ENCODE results near the gene SPSB1.

SPSB1 gene

DNA sequence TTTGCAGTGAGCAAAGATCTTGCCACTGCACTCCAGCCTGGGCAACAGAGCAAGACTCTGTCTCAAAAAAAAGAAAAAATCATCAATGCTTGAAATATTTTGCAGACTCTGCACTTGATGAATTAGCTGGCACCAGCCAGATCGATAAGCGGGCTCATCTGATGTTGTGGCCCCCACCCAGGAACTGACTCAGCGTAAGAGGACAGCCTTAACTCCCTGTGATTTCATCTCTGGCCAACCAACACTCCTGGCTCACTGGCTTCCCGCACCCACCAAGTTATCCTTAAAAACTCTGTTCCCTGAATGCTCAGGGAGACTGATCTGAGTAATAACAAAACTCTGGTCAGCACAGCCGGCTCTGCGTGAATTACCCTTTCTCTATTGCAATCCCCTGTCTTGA lies 98.9 kb downstream of the SPSB1 start:
- no peak for DNase-seq (ENCODE audit: low read depth)

DNA sequence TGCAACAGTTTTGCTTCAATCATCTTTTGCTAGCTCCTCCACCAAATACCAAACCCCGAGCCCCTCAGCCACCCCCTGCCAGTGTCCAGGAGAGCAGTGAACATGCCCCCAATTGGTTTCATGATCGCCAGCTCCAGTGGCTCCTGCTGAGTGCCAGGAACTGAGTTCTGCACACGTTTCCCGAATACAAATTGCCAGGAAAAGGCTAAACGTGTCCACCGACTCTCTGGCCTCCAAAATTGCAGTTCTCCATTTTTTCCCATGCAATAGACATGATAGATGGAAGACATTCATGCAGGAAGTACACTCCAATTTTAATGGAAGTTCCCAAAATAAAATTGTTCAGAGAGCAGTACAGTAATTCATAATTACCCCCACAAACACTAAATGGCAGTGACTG lies 101.3 kb downstream of the SPSB1 start:
- no peak for DNase-seq (ENCODE audit: low read depth)

DNA sequence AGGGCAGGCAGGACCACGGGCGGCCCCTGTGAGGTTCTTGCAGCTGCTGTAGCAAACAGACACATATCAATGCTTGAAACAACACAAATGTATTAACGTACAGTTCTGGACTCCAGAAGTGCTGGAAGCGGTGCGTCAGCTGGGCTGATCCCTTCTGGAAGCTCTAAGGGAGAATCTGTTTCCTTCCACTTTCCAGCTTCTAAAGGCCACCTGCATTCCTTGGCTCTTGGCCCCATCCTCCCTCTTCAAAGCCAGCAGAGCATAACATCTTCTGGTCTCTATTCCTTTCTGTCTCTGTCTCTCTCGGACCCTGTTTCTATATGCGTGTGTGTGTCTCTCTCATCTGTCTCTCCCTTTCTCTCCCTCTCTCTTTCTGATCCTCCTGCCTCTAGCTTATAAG lies 102.3 kb downstream of the SPSB1 start:
- DNase-seq (ENCODE audit: low read depth), result no peak

DNA sequence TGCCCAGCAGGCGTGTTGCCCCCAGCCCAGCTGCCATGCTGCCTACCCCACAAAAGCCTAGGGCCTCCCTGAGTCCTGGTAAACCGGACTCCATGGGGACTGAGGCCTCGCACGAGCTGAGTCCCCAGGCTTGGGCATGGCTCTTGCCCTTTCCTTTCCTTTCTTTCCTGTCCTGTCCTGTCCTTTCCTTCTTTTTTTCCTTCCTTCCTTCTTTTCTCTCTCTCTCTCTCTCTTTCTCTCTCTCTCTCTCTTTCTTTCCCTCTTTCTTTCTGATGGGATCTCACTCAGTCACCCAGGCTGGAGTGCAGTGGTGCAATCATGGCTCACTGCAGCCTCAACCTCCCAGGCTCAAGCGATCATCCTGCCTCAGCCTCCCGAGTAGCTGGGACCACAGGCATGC lies 104.4 kb downstream of the SPSB1 start:
- no peak for DNase-seq (ENCODE audit: low read depth)

DNA sequence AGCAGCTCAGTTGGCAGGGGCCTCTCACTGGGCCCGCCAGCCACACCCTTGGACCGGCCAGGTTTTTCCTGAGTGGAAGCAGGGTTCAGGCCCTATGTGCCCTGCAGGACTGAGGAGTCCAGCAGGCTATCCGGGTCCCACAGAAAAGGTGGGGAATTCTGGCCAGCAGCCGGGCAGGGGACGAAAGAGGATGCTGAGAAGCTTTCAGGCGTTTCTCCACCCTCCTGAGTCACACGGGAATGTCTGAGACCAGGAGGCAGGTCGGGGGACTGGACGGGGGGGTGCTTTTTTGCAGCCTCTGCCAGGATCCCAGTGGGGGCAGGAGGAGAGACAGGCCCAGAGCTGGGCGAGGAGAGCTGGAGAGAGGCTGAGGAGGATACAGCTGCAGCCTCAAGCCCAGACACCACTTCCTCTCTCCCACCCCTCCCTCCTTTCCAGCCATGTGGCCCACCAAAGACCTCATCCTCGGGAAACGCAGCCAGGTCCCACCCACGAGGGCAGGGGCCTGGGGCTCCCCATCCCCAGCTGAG lies 105.4 kb downstream of the SPSB1 start:
- DNase-seq (ENCODE audit: low read depth), result no peak

DNA sequence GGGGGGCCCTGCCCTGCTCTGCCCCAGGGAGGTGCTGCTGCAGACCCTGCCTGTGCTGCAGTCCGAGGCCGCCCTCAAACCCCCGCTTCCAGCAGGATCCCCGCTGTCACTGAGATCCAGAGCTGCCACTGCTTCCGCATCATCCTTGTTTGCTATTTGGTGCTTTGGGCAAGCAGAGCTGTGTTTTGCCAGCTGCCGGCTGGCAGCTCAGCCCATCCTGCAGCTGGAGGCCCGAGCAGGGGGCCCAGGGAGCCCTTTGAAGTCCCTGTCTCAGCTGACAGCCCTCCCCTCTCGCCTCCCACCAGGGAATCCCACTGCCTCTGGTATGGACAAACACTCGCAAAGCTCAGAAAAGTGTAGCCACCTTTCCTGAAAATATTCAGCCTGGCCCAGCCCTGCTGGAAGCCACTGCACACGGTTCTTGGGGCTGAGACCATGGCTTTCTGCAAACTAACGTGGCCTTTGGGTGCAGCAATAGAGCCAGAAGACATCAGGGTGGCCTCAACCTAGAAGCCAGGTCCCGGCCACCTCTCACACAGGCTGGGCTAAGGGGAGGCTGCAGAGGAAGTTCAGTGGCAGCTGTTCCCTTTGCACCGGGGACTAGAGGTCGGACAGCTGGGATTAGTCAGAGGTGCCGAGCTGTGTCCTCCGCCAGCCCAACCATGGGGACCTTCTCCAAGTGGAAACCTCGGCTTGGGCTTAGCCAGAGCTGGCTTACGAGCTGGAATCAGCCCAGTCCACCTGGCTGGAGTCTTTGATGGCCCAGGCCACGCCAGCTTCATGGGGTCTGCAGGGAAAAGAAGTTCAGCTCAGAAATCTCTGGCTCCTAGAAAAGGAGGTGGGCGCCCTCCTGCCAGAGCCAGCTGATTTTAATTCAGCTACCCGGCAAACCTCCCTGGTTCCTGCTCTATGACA lies 107.1 kb downstream of the SPSB1 start:
- DNase-seq (ENCODE audit: low read depth), result no peak

DNA sequence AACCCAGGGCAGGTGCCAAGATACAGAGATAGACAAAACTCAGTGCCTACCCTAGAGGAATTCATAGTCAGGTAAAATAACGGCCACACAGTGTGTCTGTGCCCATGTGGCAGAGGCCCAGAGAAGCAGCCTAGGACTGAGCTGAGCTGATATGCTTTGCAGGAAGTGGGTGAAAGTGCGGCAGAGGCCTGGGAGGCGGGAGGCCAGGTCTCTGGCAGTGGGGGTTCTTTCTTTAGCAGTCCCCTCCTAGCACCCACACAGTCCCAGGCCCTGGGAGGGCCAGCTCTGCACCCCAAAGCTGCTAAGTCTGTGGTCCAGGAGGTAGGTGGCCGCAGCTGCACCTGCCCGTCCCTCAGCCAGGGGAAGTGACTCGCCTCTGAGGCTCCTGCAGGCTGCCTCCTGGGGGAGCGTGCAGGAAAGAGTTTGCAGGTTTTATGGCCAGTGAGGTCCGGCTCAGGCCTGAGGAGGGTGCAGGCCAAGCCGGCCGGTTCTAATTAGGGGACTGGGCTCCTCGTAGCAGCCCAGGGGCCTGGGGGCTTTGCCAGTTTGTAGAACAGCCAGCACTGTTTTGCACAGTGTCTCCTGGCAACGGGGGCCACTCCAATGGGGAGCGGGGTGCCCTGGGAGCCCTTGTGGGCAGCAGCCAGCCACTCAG lies 107.9 kb downstream of the SPSB1 start:
- no peak for DNase-seq (ENCODE audit: low read depth)

DNA sequence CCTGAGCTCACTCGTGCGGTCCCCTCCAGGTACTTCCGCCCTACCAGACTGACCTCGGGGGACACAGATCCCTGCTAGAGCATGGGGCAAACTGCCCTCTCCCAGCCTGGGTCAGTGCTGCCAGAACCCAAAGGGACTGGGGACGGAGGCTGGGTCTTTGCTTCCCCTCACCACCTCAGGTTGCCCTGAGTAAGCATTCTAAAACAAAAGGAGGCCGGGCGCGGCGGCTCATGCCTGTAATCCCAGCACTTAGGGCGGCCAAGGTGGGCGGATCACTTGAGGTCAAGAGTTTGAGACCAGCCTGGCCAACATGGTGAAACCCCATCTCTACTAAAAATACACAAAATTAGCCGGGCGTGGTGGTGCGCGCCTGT lies 108.4 kb downstream of the SPSB1 start:
- DNase-seq (ENCODE audit: low read depth), result no peak

DNA sequence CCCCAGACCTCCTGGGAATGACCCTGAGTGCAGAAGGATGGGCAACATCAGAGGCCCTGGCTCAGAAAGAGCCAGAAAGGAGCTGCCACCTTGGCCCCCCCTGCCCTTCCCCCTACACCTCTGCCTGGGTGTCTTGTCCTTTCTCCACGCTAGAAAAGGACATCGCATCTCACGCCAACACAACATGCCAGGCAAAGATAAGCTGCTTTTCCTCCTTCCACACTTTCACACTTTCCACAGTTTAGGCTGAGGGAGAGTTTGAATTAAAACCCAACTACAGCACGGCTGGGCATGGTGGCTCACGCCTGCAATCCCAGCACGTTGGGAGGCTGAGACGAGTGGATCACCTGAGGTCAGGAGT lies 109.5 kb downstream of the SPSB1 start:
- DNase-seq (ENCODE audit: low read depth), result no peak

DNA sequence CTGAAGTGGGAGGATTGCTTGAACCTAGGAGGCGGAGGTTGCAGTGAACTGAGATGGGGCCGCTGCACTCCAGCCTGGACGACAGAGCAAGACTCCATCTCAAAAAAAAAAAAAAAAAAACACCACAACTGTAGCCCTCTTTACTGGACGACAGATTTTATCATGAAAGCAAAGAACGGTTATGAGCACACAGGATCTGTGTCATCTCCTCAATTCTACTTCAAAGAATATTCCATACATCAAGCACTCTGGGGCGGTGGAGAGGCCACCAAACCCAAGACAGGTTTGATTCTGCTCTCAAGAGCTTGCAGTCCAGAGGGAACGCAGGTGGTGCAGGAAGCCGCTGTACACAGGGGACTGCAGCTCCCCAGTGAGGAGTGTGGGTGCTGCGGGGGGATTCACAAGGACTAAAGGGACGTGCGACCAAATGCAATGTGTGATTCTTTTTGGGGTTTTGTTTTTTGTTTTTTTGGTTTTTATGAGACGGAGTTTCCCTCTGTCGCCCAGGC lies 110.1 kb downstream of the SPSB1 start:
- no peak for DNase-seq (ENCODE audit: low read depth)

DNA sequence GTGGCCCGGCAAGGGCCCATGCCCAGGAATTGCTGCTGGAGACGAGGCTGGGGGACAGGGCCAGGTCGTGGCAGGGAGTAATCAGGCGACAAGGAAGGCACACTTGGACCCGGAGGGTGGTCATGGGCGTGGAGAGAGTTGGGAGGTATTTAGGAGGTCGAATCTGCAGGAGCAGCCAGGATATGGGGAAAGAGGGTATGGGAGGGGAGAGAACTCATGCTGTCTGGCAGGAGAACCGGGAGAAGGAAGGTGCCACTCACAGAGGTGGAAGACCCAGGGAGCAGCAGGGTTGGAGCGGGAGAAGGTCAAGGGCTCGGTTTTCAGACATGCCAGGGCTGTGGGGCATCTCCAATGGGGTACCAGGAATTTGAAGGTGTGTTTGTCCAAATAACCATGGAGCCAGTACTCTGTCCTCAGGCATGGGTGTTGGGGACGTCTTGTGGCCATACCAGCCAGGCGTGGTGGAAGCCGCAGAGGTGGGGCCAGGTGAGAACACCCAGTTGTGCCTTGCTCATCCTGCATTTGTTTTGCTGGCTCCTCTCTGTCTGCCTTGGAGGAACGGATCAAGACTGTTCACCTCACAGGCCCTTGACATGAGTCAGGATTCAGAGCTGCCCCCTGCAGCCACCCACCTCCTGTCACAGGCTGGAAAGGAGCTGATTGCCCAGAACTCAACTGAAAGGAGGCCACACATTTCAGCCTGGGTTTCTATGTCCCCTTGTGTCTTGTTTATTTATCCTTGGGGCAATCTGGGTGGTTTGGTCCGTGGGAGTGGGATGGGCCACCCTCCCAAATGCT lies 111.6 kb downstream of the SPSB1 start:
- no peak for DNase-seq (ENCODE audit: low read depth)

DNA sequence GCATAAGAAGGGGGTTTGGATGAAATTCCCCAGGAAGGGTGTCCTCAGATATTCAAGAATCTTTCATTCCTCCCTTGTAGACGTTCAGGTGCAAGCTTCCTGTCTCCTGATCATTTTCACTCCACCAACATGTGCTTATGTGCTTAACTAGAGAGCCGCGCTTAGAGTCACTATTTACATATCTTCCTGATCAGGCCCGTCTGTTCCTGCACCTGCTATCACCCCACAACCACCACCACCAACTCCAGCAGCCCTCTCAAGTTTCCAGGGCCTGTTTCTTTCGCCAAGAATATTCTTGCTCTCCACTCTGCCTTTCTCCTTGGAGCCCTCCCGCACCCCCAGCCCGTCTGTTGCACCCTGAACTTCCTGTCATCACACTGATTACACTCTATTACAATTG lies 113.4 kb downstream of the SPSB1 start:
- no peak for DNase-seq (ENCODE audit: low read depth)

DNA sequence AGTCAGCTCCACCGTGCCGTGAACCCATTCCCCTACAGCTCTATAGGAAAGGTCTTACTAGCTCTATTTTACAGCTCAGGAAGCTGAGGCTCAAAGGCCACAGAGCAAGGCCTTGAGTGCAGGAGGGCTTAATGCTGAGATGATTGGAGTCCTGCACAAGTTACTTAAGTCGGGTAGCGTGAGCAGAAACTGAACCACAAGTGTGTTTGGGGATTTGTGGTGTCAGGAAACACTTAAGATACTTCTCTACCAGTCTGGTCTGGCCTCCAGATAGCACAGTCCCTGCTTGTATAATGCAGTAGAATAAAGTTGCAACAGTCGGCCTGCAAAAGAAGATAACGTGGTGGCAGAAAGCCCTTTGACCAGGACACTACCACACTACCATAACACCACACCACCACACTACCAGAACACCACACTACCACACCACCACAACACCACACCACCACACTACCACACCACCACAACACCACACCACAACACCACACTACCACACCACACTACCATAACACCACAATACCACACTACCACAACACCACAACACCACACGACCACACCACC lies 118.1 kb downstream of the SPSB1 start:
- no peak for DNase-seq (ENCODE audit: low read depth)

DNA sequence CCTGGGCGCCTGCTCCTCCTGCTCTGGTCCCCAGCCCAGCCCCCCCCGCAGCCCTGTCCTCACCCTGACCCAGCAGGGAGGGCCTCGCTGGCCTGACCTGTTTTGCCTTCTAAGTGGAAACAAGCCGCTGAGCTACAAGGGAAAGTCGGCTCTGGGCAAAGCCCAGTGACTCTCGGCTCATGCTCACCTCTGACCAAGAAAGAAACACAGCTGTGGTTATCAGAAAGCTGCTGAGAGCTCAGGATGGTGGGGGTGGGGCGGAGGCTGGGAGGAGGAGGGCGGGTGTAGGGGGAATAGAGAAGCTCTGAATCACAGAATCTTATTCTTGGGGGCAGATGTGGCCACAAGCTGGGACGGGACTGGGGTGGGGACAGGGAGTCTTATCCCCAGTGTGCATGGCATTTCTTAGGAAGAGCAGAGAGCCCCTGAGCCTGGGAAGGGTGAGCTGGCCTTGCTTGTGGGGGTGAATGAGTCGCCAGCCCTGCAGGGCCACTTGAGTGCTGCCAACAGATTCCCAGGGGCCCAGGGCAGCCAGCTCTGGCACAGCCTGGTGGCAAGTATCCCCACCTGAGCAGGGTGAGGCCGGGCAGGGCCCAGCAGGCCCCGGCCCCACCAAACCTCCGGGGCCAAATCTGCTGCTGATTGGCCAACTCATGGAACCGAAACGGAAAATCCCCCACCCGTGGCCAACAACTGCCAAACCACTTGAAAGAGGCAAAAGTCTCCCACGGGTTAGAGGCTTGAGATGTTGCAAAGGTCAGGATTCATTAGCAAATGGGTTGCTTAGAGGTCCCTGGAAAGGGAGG lies 120.6 kb downstream of the SPSB1 start:
- peak; percentile 57 for DNase-seq (ENCODE audit: low read depth)

DNA sequence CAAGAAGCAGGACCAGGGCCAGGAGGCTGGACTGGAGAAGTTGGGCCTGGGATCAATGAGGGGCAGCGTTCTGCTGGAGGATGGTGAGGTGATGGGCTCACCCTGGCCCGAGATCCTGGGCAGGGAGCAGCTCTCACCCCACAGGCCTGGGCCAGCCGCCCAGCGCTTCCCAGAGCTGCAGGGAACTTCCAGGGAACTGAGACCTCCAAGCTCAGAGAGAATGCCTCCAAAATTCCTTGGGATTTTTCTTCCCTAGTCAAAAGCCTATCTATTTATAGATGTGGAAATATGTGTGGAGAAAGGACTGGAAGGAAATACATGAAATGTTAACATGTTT lies 121.2 kb downstream of the SPSB1 start:
- DNase-seq (ENCODE audit: low read depth), result no peak

DNA sequence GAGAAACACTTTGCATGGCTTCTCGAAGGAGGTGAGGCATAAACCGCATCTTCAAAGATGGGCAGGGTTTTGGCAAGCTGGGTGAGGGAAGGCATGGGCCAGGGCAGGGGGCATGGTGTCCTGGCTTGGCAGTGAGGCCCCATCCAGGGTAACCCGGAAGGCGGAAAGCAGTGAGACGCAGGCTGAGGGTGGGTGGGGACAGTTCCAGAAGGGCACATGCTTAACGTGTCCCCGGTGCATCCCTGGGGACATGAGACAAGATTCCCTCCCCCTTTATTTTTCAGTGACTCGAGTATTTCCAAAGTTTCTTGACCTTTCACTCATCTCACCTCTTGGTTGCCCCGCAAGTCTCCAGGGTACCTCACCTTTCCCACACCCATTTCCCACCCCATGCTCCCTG lies 123.8 kb downstream of the SPSB1 start:
- DNase-seq (ENCODE audit: low read depth), result no peak

DNA sequence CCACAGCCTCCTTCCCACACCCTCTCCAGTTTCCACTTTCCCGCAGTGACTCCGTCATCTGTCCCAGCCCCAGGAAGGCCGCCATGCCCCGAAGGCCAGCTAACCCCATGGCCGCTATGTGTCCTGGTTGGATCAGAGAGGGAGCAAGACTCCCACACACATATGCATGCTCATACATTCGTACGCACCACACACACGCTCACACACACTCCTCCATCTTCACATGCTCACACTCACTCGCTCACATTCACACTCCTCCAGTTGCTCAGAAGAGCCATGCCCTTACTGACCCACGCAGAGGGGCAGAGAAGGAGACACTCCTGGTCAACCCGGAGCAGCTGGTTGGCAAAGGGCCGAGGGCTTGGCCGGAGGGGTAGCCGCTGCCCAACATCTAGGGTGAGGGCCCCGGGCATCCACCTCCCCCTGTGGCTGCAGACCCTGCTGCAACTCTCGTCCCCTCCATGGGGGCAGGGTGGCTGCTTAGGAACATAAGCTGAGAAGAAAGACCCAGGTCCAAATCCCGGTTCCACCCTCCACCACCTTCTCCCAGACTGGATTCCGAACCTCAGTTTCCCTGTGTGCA lies 124.3 kb downstream of the SPSB1 start:
- DNase-seq (ENCODE audit: low read depth), result no peak

DNA sequence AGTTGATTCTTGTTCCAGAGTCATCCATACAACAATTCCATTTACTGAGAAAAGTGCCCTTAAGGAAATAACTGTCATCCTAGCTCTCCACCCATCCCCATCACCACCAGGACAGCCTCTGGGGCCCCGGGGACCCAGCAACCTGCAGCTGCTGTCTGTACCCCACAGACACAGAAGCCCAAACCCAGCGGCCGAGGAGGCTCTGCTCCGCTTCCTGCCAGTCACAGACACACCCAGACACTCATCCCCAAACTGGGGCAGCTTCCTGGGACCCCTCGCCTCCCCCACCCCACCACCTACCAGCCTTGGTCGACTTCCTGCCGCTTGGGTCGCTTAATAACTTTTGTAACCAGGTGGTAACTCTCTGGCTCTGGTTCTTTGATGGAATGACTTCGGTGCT lies 125.0 kb downstream of the SPSB1 start:
- DNase-seq (ENCODE audit: low read depth), result no peak

DNA sequence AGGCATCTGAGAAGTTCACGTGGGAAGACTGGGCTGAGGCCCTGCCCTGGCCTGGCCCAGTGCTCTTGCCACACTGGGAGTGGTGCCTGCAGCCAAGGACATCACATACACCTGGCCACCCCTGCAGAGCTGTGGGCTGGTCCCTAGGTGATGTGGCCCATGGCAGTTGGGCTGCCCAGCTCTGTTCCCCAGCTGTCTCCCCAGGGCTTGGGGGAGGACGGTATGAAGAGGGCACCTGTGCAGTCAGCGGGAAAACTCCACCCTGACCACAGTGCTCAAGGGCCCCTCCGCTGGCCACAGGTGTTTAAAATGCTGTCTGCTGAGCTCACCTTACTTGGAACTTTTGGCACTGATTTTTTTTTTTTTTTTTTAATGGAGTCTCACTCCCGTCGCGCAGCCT lies 126.2 kb downstream of the SPSB1 start:
- DNase-seq (ENCODE audit: low read depth), result no peak

Data from activated T-cell treated with anti-CD3 and anti-CD28 coated beads for 24 hours (primary cell).